ENCODE results near the gene SPTLC1. TPM values are rescaled to one million over a fixed set of nuclear protein-coding genes. Genes with fewer than 3 reads are reported as not detected.

The SPTLC1 gene
- total RNA-seq, 1 experiment from 2014 or later, result 68.0 TPM

- ChIA-PET CTCF (no interaction called here), POLR2A (no interaction called here)
- no peak for DNase-seq (ENCODE audit: unreplicated experiment)
- TF ChIP-seq, protein P1, sequence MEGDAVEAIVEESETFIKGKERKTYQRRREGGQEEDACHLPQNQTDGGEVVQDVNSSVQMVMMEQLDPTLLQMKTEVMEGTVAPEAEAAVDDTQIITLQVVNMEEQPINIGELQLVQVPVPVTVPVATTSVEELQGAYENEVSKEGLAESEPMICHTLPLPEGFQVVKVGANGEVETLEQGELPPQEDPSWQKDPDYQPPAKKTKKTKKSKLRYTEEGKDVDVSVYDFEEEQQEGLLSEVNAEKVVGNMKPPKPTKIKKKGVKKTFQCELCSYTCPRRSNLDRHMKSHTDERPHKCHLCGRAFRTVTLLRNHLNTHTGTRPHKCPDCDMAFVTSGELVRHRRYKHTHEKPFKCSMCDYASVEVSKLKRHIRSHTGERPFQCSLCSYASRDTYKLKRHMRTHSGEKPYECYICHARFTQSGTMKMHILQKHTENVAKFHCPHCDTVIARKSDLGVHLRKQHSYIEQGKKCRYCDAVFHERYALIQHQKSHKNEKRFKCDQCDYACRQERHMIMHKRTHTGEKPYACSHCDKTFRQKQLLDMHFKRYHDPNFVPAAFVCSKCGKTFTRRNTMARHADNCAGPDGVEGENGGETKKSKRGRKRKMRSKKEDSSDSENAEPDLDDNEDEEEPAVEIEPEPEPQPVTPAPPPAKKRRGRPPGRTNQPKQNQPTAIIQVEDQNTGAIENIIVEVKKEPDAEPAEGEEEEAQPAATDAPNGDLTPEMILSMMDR (IDR thresholded peaks at IDR 0.05; ENCODE audit: unreplicated experiment), result no peak
- intact Hi-C loops (cut with micrococcal nuclease), result no loop called here
- Mint-ChIP-seq H3K27me3 (ENCODE audit: insufficient read depth, unreplicated experiment) (peaks cover 71% of the 10 kb centered on the region), H3K36me3 (ENCODE audit: insufficient read depth, unreplicated experiment) (no peaks in the 10 kb centered on the region), H3K9me3 (ENCODE audit: unreplicated experiment) (no peaks in the 10 kb centered on the region), H3K4me3 (ENCODE audit: unreplicated experiment) (no peak overlapping the region), H3K27ac (ENCODE audit: low read depth, unreplicated experiment) (no peak overlapping the region), H3K4me1 (ENCODE audit: insufficient read depth, unreplicated experiment) (no peaks in the 10 kb centered on the region)
- BruUV-seq (replicated peaks), result no TSS peak
Observed at GRCh38 chr9:91995000-91995655, 120.1 kb downstream of the SPTLC1 start.

- no peak overlapping the region for H3K4me3 Mint-ChIP-seq (ENCODE audit: unreplicated experiment)
- no TSS peak for BruUV-seq (replicated peaks)
- peaks cover 64% of the 10 kb centered on the region for H3K27me3 Mint-ChIP-seq (ENCODE audit: insufficient read depth, unreplicated experiment)
- no peaks in the 10 kb centered on the region for H3K4me1 Mint-ChIP-seq (ENCODE audit: insufficient read depth, unreplicated experiment)
- ChIA-PET POLR2A (no interaction called here), CTCF (no interaction called here)
- TF ChIP-seq, protein P1 (IDR thresholded peaks at IDR 0.05; ENCODE audit: unreplicated experiment), result no peak
- intact Hi-C loops (cut with micrococcal nuclease), result no loop called here
- H3K27ac Mint-ChIP-seq (ENCODE audit: low read depth, unreplicated experiment), result no peak overlapping the region
- H3K9me3 Mint-ChIP-seq (ENCODE audit: unreplicated experiment), result no peaks in the 10 kb centered on the region
- H3K36me3 Mint-ChIP-seq (ENCODE audit: insufficient read depth, unreplicated experiment), result no peaks in the 10 kb centered on the region
- DNase-seq (ENCODE audit: unreplicated experiment), result no peak
Observed at GRCh38 chr9:91994422-91994821, 120.8 kb downstream of the SPTLC1 start.

GRCh38 chr9:91992461-91993041 lies 122.7 kb downstream of the SPTLC1 start:
- intact Hi-C loops (cut with micrococcal nuclease), result no loop called here
- TF ChIP-seq, protein P1 (IDR thresholded peaks at IDR 0.05; ENCODE audit: unreplicated experiment), result no peak
- POLR2A ChIA-PET, result no interaction called here
- H3K27ac Mint-ChIP-seq (ENCODE audit: low read depth, unreplicated experiment), result no peak overlapping the region
- H3K36me3 Mint-ChIP-seq (ENCODE audit: insufficient read depth, unreplicated experiment), result no peaks in the 10 kb centered on the region
- peaks cover 55% of the 10 kb centered on the region for H3K27me3 Mint-ChIP-seq (ENCODE audit: insufficient read depth, unreplicated experiment)
- no peak for DNase-seq (ENCODE audit: unreplicated experiment)
- CTCF ChIA-PET, result no interaction called here
- no peaks in the 10 kb centered on the region for H3K9me3 Mint-ChIP-seq (ENCODE audit: unreplicated experiment)
- no peaks in the 10 kb centered on the region for H3K4me1 Mint-ChIP-seq (ENCODE audit: insufficient read depth, unreplicated experiment)
- no TSS peak for BruUV-seq (replicated peaks)
- no peak overlapping the region for H3K4me3 Mint-ChIP-seq (ENCODE audit: unreplicated experiment)

DNA sequence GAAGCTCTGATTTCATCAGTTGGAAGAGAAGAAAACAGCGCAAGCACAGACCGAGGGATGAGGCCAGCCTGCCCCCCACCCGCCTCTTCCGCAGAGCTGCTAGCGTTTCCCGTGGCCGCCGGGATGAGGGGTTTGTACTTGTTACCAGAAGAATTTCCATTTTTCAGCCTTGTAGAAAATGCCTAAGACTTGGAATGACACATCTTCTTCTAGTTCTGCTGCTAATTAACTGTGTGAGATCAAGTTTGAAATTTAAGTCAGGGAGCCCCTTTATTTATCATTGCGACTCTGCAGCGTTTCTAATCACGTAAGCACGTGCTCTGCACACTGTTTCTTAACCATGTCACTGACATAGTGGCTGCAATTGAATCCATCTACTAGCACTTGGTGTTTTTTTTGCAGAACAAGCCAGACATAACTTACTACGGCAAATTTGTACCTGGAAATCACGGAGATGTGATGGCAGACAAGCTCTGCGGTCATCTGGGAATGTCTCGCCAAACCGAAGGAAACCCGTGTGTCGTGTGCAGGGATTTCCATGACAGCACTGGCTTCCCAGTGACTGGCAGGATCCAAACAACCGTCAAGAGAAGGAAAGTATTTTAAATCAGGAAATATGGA lies 123.4 kb downstream of the SPTLC1 start:
- no peaks in the 10 kb centered on the region for H3K9me3 Mint-ChIP-seq (ENCODE audit: unreplicated experiment)
- H3K4me3 Mint-ChIP-seq (ENCODE audit: unreplicated experiment), result no peak overlapping the region
- TF ChIP-seq, protein P1 (IDR thresholded peaks at IDR 0.05; ENCODE audit: unreplicated experiment), result no peak
- H3K27me3 Mint-ChIP-seq (ENCODE audit: insufficient read depth, unreplicated experiment), result peaks cover 55% of the 10 kb centered on the region
- intact Hi-C loops (cut with micrococcal nuclease), result no loop called here
- BruUV-seq (replicated peaks), result no TSS peak
- no peak overlapping the region for H3K27ac Mint-ChIP-seq (ENCODE audit: low read depth, unreplicated experiment)
- POLR2A ChIA-PET, result no interaction called here
- no peaks in the 10 kb centered on the region for H3K36me3 Mint-ChIP-seq (ENCODE audit: insufficient read depth, unreplicated experiment)
- CTCF ChIA-PET, result no interaction called here
- no peak for DNase-seq (ENCODE audit: unreplicated experiment)
- no peaks in the 10 kb centered on the region for H3K4me1 Mint-ChIP-seq (ENCODE audit: insufficient read depth, unreplicated experiment)

Data from MCF 10A (cell line).